ENCODE data around the gene KLHL3.
A peak's percentile ranks its signal among the peaks of the same experiment; 100 is the strongest.
"Not testable (repeated sequence)": the region's sequence is repeated elsewhere in the genome, so short reads cannot be mapped to it uniquely, and the experiment has no call there.

Gene KLHL3

GRCh38 chr5:137665678-137666460 lies 70.0 kb downstream of the KLHL3 start:
- DNase-seq = peak; percentile 27 to 51

- peak; percentile 71 to 82 for DNase-seq
Measured at GRCh38 chr5:137660349-137660817, 75.5 kb downstream of the KLHL3 start.

GRCh38 chr5:137659209-137659608 lies 76.7 kb downstream of the KLHL3 start:
- DNase-seq = no peak

GRCh38 chr5:137658324-137658723 lies 77.6 kb downstream of the KLHL3 start:
- DNase-seq = no peak

GRCh38 chr5:137657073-137657472 lies 78.8 kb downstream of the KLHL3 start:
- no peak for DNase-seq

- DNase-seq = no peak
Measured at GRCh38 chr5:137656558-137656957, 79.3 kb downstream of the KLHL3 start.

GRCh38 chr5:137651022-137651421 lies 84.9 kb downstream of the KLHL3 start:
- no peak for DNase-seq

GRCh38 chr5:137649228-137649935 lies 86.5 kb downstream of the KLHL3 start:
- no peak for DNase-seq

GRCh38 chr5:137648361-137648760 lies 87.5 kb downstream of the KLHL3 start:
- DNase-seq = no peak

- no peak for DNase-seq
Measured at GRCh38 chr5:137647401-137647800, 88.5 kb downstream of the KLHL3 start.

GRCh38 chr5:137646761-137647160 lies 89.1 kb downstream of the KLHL3 start:
- no peak for DNase-seq

GRCh38 chr5:137643081-137643480 lies 92.8 kb downstream of the KLHL3 start:
- DNase-seq = not testable (repeated sequence)

- no peak for DNase-seq
Measured at GRCh38 chr5:137642091-137642490, 93.8 kb downstream of the KLHL3 start.

GRCh38 chr5:137641148-137641547 lies 94.7 kb downstream of the KLHL3 start:
- DNase-seq = no peak

- DNase-seq = no peak
Measured at GRCh38 chr5:137639645-137640044, 96.2 kb downstream of the KLHL3 start.

- DNase-seq = no peak
Measured at GRCh38 chr5:137638841-137639240, 97.0 kb downstream of the KLHL3 start.

- no peak for DNase-seq
Measured at GRCh38 chr5:137636830-137637714, 98.8 kb downstream of the KLHL3 start.

GRCh38 chr5:137636099-137636498 lies 99.8 kb downstream of the KLHL3 start:
- DNase-seq = no peak

GRCh38 chr5:137635521-137635921 lies 100.4 kb downstream of the KLHL3 start:
- no peak for DNase-seq

GRCh38 chr5:137633896-137634295 lies 102.0 kb downstream of the KLHL3 start:
- no peak for DNase-seq

- DNase-seq = no peak
Measured at GRCh38 chr5:137632716-137633115, 103.2 kb downstream of the KLHL3 start.

GRCh38 chr5:137631453-137631852 lies 104.4 kb downstream of the KLHL3 start:
- no peak for DNase-seq

- no peak for DNase-seq
Measured at GRCh38 chr5:137630972-137631370, 104.9 kb downstream of the KLHL3 start.

Measured in activated CD4-positive, alpha-beta T cell treated with anti-CD3 and anti-CD28 coated beads, Interleukin-2, amount 50 U/mL, for 48 hours (primary cell).